Stimulated activated memory B cell treated with anti-CD40 and anti-IgM and Interleukin-4, amounts not matched to agents 10 μg/mL and 1 μg/mL and 100 μg/mL, for 72 hours (primary cell): Measurements from ENCODE around the gene RAVER1.

ENCODE experiments used
- ATAC-seq: fragments of 150-1000 bp; cut with Tn5 transposase; 2 replicates; pipeline ENCODE4 v1.10.0; 2021
- H3K27ac Mint-ChIP-seq: one replicate; pipeline ENCODE4 v1.8.0; 2022; ENCODE audit warnings: mild to moderate bottlenecking, mixed read lengths
- H3K27me3 Mint-ChIP-seq: one replicate; pipeline ENCODE4 v1.8.0; 2022; ENCODE audit warnings: mixed read lengths
- H3K36me3 Mint-ChIP-seq: one replicate; pipeline ENCODE4 v1.8.0; 2022; ENCODE audit warnings: mixed read lengths
- H3K4me1 Mint-ChIP-seq: one replicate; pipeline ENCODE4 v1.8.0; 2022; ENCODE audit warnings: mixed read lengths
- H3K4me3 Mint-ChIP-seq: one replicate; pipeline ENCODE4 v1.8.0; 2022; ENCODE audit warnings: mild to moderate bottlenecking, moderate library complexity, mixed read lengths
- H3K9me3 Mint-ChIP-seq: one replicate; pipeline ENCODE4 v1.8.0; 2022; ENCODE audit warnings: mixed read lengths

The RAVER1 gene

GRCh38 chr19:10277795-10278589, 55.3 kb downstream of the RAVER1 start:
- peak overlapping the region; percentile 23 for H3K27ac Mint-ChIP-seq

GRCh38 chr19:10274589-10274988, 58.7 kb downstream of the RAVER1 start:
- Mint-ChIP-seq H3K9me3 (no peaks in the 10 kb centered on the region), H3K4me1 (peaks cover 82% of the 10 kb centered on the region), H3K36me3 (peaks cover 54% of the 10 kb centered on the region), H3K4me3 (peak overlapping the region; percentile 68), H3K27me3 (no peaks in the 10 kb centered on the region), H3K27ac (peak overlapping the region; percentile 40)
- no peak for ATAC-seq

More at GRCh38 chr19:10277795-10278589, 55.3 kb downstream of the RAVER1 start:
- peak; percentile 50 for ATAC-seq
- Mint-ChIP-seq H3K4me3 (peak overlapping the region; percentile 43), H3K27me3 (no peaks in the 10 kb centered on the region), H3K36me3 (peaks cover 48% of the 10 kb centered on the region), H3K4me1 (peaks cover 57% of the 10 kb centered on the region), H3K9me3 (no peaks in the 10 kb centered on the region)

GRCh38 chr19:10271543-10272086, 61.7 kb downstream of the RAVER1 start:
- peaks cover 31% of the 10 kb centered on the region for H3K36me3 Mint-ChIP-seq
- H3K27me3 Mint-ChIP-seq: no peaks in the 10 kb centered on the region
- peak; percentile 52 for ATAC-seq
- no peaks in the 10 kb centered on the region for H3K9me3 Mint-ChIP-seq
- H3K4me3 Mint-ChIP-seq: peak overlapping the region; percentile 95
- peak overlapping the region; percentile 96 for H3K27ac Mint-ChIP-seq
- peaks cover 59% of the 10 kb centered on the region for H3K4me1 Mint-ChIP-seq

GRCh38 chr19:10270616-10271394, 62.5 kb downstream of the RAVER1 start, which contains the start of gene ICAM1:
ICAM1 (plus strand) TSS chr19:10271120; CDS start chr19:10271160, 40 bp downstream.
- peak; percentile 80 for ATAC-seq
- H3K27ac Mint-ChIP-seq: peak within 1 kb of the TSS; percentile 96
- H3K27me3 Mint-ChIP-seq: no peaks in the 10 kb centered on the region
- H3K4me1 Mint-ChIP-seq: peaks cover 57% of the 10 kb centered on the region
- peak within 1 kb of the TSS; percentile 95 for H3K4me3 Mint-ChIP-seq
- H3K36me3 Mint-ChIP-seq: peaks cover 31% of the 10 kb centered on the region
- H3K9me3 Mint-ChIP-seq: no peaks in the 10 kb centered on the region

- Mint-ChIP-seq H3K27ac (peak overlapping the region; percentile 96), H3K4me3 (peak overlapping the region; percentile 95), H3K27me3 (no peaks in the 10 kb centered on the region), H3K9me3 (no peaks in the 10 kb centered on the region), H3K4me1 (peaks cover 56% of the 10 kb centered on the region), H3K36me3 (peaks cover 30% of the 10 kb centered on the region)
- ATAC-seq: peak; percentile 89
Observed at GRCh38 chr19:10270180-10270615, 63.1 kb downstream of the RAVER1 start.

- peak overlapping the region; percentile 95 for H3K4me3 Mint-ChIP-seq
- peaks cover 24% of the 10 kb centered on the region for H3K36me3 Mint-ChIP-seq
- peak; percentile 77 for ATAC-seq
- H3K27me3 Mint-ChIP-seq: no peaks in the 10 kb centered on the region
- H3K9me3 Mint-ChIP-seq: no peaks in the 10 kb centered on the region
- peaks cover 49% of the 10 kb centered on the region for H3K4me1 Mint-ChIP-seq
- peak overlapping the region; percentile 96 for H3K27ac Mint-ChIP-seq
Observed at GRCh38 chr19:10269333-10270179, 63.8 kb downstream of the RAVER1 start.

GRCh38 chr19:10268071-10268470, 65.3 kb downstream of the RAVER1 start:
- Mint-ChIP-seq H3K4me1 (peaks cover 39% of the 10 kb centered on the region), H3K9me3 (no peaks in the 10 kb centered on the region), H3K36me3 (peaks cover 13% of the 10 kb centered on the region), H3K4me3 (no peak overlapping the region), H3K27me3 (no peaks in the 10 kb centered on the region), H3K27ac (peak overlapping the region; percentile 96)
- no peak for ATAC-seq

GRCh38 chr19:10266706-10267105, 66.6 kb downstream of the RAVER1 start:
- Mint-ChIP-seq H3K9me3 (no peaks in the 10 kb centered on the region), H3K27me3 (no peaks in the 10 kb centered on the region), H3K27ac (no peak overlapping the region), H3K36me3 (peaks cover 3% of the 10 kb centered on the region), H3K4me1 (peaks cover 27% of the 10 kb centered on the region), H3K4me3 (no peak overlapping the region)
- no peak for ATAC-seq
